CD14-positive monocyte (primary cell): ENCODE data around the gene EDDM13. TPM values are rescaled to one million over a fixed set of nuclear protein-coding genes. Genes with fewer than 3 reads are reported as not detected.

Experiments
- DNase-seq, 3 donors: peaks; one replicate each; pipeline ENCODE4 v3.0.0-alpha.2; 2011 to 2022
- H2AFZ ChIP-seq: 2 replicates; pipeline ENCODE4 v1.6.0; 2012; ENCODE audit warnings: mild to moderate bottlenecking, low read depth, low read length, inconsistent platforms; ENCODE audit not compliant: insufficient read depth, poor library complexity, severe bottlenecking
- H3K27ac ChIP-seq, 2 donors: 1 replicate in 1 of 2; 2 replicates in 1 of 2; pipeline ENCODE4 v1.5.1; 2012 to 2013; ENCODE audit warnings: low read length in 2 of 2, control low read depth in 1 of 2, inconsistent platforms in 1 of 2, low read depth in 1 of 2, mild to moderate bottlenecking in 1 of 2
- H3K27me3 ChIP-seq, 2 donors: one replicate each; pipeline versions ENCODE4 v1.6.0 to v1.6.1; 2011 to 2013; ENCODE audit warnings: low read length in 2 of 2; ENCODE audit not compliant: control insufficient read depth in 2 of 2, insufficient read depth in 2 of 2
- H3K36me3 ChIP-seq, 2 donors: replicated peaks in 1 of 2; 1 replicate in 1 of 2; 2 replicates in 1 of 2; pipeline versions ENCODE4 v1.5.1 to v1.6.1; 2012 to 2013; ENCODE audit warnings: low read length in 2 of 2, control low read depth in 1 of 2, inconsistent platforms in 1 of 2, mild to moderate bottlenecking in 1 of 2; ENCODE audit not compliant: insufficient read depth in 2 of 2, control insufficient read depth in 1 of 2
- H3K4me1 ChIP-seq, 2 donors: 1 replicate in 1 of 2; 2 replicates in 1 of 2; pipeline versions ENCODE4 v1.5.1 to v1.6.1; 2012 to 2013; ENCODE audit warnings: low read length in 2 of 2, control low read depth in 1 of 2, inconsistent platforms in 1 of 2, mild to moderate bottlenecking in 1 of 2, moderate library complexity in 1 of 2; ENCODE audit not compliant: insufficient read depth in 2 of 2, control insufficient read depth in 1 of 2
- H3K4me2 ChIP-seq: replicated peaks from 2 replicates; pipeline ENCODE3; 2012; ENCODE audit warnings: low read length, moderate library complexity, mild to moderate bottlenecking; ENCODE audit not compliant: poor library complexity, severe bottlenecking; ENCODE audit errors: extremely low read depth
- H3K4me3 ChIP-seq, 3 experiments: fragments of 200-600 bp in 1 of 3; sonication (generic) in 1 of 3; replicated peaks in 1 of 3; 1 replicate in 2 of 3; 2 replicates in 1 of 3; pipeline ENCODE4 v1.5.1; 2011 to 2013; ENCODE audit warnings: low read length in 3 of 3, mild to moderate bottlenecking in 3 of 3, control low read depth in 2 of 3, low read depth in 2 of 3, inconsistent platforms in 1 of 3, moderate library complexity in 1 of 3
- H3K79me2 ChIP-seq: 2 replicates; pipeline ENCODE4 v1.6.0; 2012; ENCODE audit warnings: mild to moderate bottlenecking, control low read depth, inconsistent platforms, low read length, moderate library complexity; ENCODE audit not compliant: insufficient read depth
- H3K9ac ChIP-seq: 2 replicates; pipeline ENCODE4 v1.6.0; 2017; ENCODE audit warnings: low read length, mild to moderate bottlenecking; ENCODE audit not compliant: insufficient read depth, poor library complexity, severe bottlenecking
- H3K9me3 ChIP-seq, 2 donors: replicated peaks in 1 of 2; 1 replicate in 1 of 2; 2 replicates in 1 of 2; pipeline versions ENCODE4 v1.5.1 to v1.6.1; 2012 to 2013; ENCODE audit warnings: low read length in 2 of 2, control low read depth in 1 of 2; ENCODE audit not compliant: control insufficient read depth in 1 of 2, insufficient read depth in 1 of 2
- H4K20me1 ChIP-seq: 2 replicates; pipeline ENCODE4 v1.6.0; 2012; ENCODE audit warnings: mild to moderate bottlenecking, low read length, control low read depth, moderate library complexity; ENCODE audit not compliant: insufficient read depth
- H3K27ac Mint-ChIP-seq, 7 donors: one replicate each; pipeline ENCODE4 v1.8.0; 2020; ENCODE audit warnings: mild to moderate bottlenecking in 7 of 7, mixed read lengths in 7 of 7, moderate library complexity in 6 of 7, inconsistent platforms in 2 of 7
- H3K27me3 Mint-ChIP-seq, 3 donors: one replicate each; pipeline ENCODE4 v1.8.0; 2021 to 2022; ENCODE audit warnings: low read depth in 3 of 3, mild to moderate bottlenecking in 3 of 3, mixed read lengths in 3 of 3, moderate library complexity in 3 of 3, inconsistent platforms in 1 of 3
- H3K36me3 Mint-ChIP-seq, 2 donors: one replicate each; pipeline ENCODE4 v1.8.0; 2020; ENCODE audit warnings: mixed read lengths in 2 of 2, inconsistent platforms in 1 of 2, mild to moderate bottlenecking in 1 of 2
- H3K4me1 Mint-ChIP-seq: one replicate; pipeline ENCODE4 v1.8.0; 2020; ENCODE audit warnings: mild to moderate bottlenecking, mixed read lengths
- H3K4me3 Mint-ChIP-seq, 2 donors: one replicate each; pipeline ENCODE4 v1.8.0; 2020; ENCODE audit warnings: mild to moderate bottlenecking in 2 of 2, mixed read lengths in 2 of 2, moderate library complexity in 1 of 2
- H3K9me3 Mint-ChIP-seq, 7 donors: one replicate each; pipeline ENCODE4 v1.8.0; 2020 to 2022; ENCODE audit warnings: mixed read lengths in 7 of 7, mild to moderate bottlenecking in 6 of 7, moderate library complexity in 6 of 7, inconsistent platforms in 2 of 7
- WGBS: methylation state at CpG from one replicate; pipeline ENCODE4 v1.1.5; 2013; ENCODE audit warnings: missing lambda C conversion rate; ENCODE audit not compliant: insufficient coverage; 5-methylcytosine and 5-hydroxymethylcytosine counted together
- intact Hi-C, 2 donors: fragments of 100-400 bp; cut with micrococcal nuclease; formaldehyde crosslinking; loops; one replicate each; pipeline versions ENCODE4 v1.15.0 to v1.15.1; 2023
- polyA plus RNA-seq, 3 donors: library from polyadenylated mRNA; depleted of rRNA in 1 of 3; unstranded in 2 of 3; stranded (reverse) in 1 of 3; fragments of 300-500 nt in 2 of 3; fragments of >200 nt in 1 of 3; fragmentation: Illumina TruSeq in 2 of 3; gene quantifications; 1 replicate in 2 of 3; 2 replicates in 1 of 3; pipeline ENCODE4 v1.2.3, GENCODE V29; 2012 to 2021
- TF ChIP-seq, protein P1 (sequence below): fragments of 200-600 bp; IDR thresholded peaks from one replicate; pipeline ENCODE4 v1.8.0; 2022; ENCODE audit warnings: antibody characterized with exemption, mild to moderate bottlenecking

The EDDM13 gene
- polyA plus RNA-seq, 3 donors, result 0.25 to 0.70 (median 0.61) TPM

DNA sequence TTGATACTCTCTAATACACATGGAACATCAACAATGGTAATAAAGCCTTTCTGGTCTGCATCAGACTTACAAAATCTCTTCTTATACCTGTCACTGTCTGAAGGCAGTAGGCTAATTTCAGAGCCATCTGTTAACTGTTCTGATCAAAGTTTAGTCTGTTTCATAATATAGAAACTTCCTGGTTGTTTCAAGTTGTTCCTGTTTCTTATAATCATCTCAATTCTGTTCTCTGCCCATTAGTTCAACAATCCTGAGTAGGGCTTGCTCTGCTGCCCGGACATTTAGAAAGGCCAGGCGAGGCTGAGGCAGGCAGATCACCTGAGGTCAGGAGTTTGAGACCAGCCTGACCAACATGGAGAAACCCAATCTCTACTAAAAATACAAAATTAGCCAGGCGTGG, 47.4 kb downstream of the EDDM13 start:
- H3K4me1 ChIP-seq, result peaks cover 85 to 86% of the 10 kb centered on the region in 2 donors
- TF ChIP-seq, protein P1, sequence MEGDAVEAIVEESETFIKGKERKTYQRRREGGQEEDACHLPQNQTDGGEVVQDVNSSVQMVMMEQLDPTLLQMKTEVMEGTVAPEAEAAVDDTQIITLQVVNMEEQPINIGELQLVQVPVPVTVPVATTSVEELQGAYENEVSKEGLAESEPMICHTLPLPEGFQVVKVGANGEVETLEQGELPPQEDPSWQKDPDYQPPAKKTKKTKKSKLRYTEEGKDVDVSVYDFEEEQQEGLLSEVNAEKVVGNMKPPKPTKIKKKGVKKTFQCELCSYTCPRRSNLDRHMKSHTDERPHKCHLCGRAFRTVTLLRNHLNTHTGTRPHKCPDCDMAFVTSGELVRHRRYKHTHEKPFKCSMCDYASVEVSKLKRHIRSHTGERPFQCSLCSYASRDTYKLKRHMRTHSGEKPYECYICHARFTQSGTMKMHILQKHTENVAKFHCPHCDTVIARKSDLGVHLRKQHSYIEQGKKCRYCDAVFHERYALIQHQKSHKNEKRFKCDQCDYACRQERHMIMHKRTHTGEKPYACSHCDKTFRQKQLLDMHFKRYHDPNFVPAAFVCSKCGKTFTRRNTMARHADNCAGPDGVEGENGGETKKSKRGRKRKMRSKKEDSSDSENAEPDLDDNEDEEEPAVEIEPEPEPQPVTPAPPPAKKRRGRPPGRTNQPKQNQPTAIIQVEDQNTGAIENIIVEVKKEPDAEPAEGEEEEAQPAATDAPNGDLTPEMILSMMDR, result no peak

DNA sequence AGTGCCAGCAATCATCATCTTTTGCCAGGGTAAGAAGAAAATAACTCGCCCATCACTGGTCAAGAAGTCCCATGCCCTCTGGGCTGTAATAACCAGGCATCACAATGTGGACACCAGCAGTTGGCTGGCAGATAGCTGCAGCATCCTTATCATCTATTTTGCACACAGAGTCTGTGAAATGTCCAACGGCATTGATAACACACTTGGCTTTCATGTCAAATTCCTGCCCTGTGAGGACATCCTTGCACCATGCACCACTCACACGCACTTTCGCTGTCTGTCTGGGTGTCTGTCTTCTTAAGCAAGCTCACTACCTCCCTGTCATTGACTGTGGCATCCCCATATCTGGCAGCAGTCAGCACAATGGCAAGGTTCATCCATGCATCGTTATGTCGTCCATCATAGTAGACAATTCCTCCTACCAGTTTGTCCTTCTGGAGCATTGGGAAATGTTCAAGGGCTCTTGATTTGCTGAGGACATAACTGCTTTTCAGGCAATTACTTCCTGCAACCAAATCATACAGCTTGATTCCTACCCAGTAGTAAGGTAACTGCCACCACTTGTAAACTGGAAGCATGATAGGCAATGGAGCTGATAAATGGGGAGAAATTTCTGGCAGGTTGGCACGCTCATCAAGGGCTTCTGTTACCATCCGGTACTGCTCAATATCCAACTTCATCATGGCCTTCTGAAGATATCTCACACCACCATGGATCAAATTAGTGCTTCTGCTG, 48.9 kb downstream of the EDDM13 start:
- intact Hi-C loops, result no loop called here
- peak overlapping the region in 1 of 3 experiments; percentile 37 for H3K4me3 ChIP-seq
- H3K36me3 Mint-ChIP-seq, result no peaks in the 10 kb centered on the region
- peaks cover 70% of the 10 kb centered on the region for H3K4me1 Mint-ChIP-seq
- H3K9me3 ChIP-seq, result no peaks in the 10 kb centered on the region
- no peaks in the 10 kb centered on the region for H4K20me1 ChIP-seq
- 83% methylated on average over 6 of the region's 8 CpGs for WGBS
- H3K9me3 Mint-ChIP-seq, result peaks cover 0 to 3% (median 0%) of the 10 kb centered on the region in 7 donors
- peak overlapping the region in 1 of 2 donors; percentile 72 for H3K4me3 Mint-ChIP-seq
- peak overlapping the region; percentile 61 for H2AFZ ChIP-seq
- peak overlapping the region; percentile 77 to 83 for H3K27ac ChIP-seq
- TF ChIP-seq, protein P1, result no peak
- peak overlapping the region; percentile 80 to 97 (median 93) for H3K27ac Mint-ChIP-seq
- H3K4me2 ChIP-seq, result peak overlapping the region; percentile 38
- H3K79me2 ChIP-seq, result peaks cover 8% of the 10 kb centered on the region
- H3K27me3 ChIP-seq, result no peaks in the 10 kb centered on the region
- no peaks in the 10 kb centered on the region for H3K36me3 ChIP-seq
- DNase-seq, result no peak
- H3K27me3 Mint-ChIP-seq, result no peaks in the 10 kb centered on the region
- no peak overlapping the region for H3K9ac ChIP-seq
- H3K4me1 ChIP-seq, result peaks cover 78 to 80% of the 10 kb centered on the region in 2 donors

More for the DNA sequence above, 47.4 kb downstream of the EDDM13 start:
- intact Hi-C loops, result no loop called here
- DNase-seq, result peak; percentile 15 to 67 (median 46)
- H3K4me3 ChIP-seq, result peak overlapping the region in 1 of 3 experiments; percentile 37
- H3K79me2 ChIP-seq, result peaks cover 14% of the 10 kb centered on the region
- H3K36me3 ChIP-seq, result no peaks in the 10 kb centered on the region
- peak overlapping the region; percentile 65 to 83 for H3K27ac ChIP-seq
- no peaks in the 10 kb centered on the region for H3K27me3 Mint-ChIP-seq
- no peaks in the 10 kb centered on the region for H3K27me3 ChIP-seq
- H3K9me3 Mint-ChIP-seq, result peaks cover 0 to 2% (median 0%) of the 10 kb centered on the region in 7 donors
- H2AFZ ChIP-seq, result peak overlapping the region; percentile 9
- H4K20me1 ChIP-seq, result no peaks in the 10 kb centered on the region
- H3K4me3 Mint-ChIP-seq, result peak overlapping the region; percentile 39 to 53
- peak overlapping the region; percentile 80 to 95 (median 93) for H3K27ac Mint-ChIP-seq
- H3K4me1 Mint-ChIP-seq, result peaks cover 71% of the 10 kb centered on the region
- no peak overlapping the region for H3K9ac ChIP-seq
- peak overlapping the region; percentile 68 for H3K4me2 ChIP-seq
- 0% methylated on average over 2 of the region's 3 CpGs for WGBS
- H3K9me3 ChIP-seq, result no peaks in the 10 kb centered on the region
- no peaks in the 10 kb centered on the region for H3K36me3 Mint-ChIP-seq
